ENCODE measurements around the gene PPCDC.

Gene PPCDC

DNA sequence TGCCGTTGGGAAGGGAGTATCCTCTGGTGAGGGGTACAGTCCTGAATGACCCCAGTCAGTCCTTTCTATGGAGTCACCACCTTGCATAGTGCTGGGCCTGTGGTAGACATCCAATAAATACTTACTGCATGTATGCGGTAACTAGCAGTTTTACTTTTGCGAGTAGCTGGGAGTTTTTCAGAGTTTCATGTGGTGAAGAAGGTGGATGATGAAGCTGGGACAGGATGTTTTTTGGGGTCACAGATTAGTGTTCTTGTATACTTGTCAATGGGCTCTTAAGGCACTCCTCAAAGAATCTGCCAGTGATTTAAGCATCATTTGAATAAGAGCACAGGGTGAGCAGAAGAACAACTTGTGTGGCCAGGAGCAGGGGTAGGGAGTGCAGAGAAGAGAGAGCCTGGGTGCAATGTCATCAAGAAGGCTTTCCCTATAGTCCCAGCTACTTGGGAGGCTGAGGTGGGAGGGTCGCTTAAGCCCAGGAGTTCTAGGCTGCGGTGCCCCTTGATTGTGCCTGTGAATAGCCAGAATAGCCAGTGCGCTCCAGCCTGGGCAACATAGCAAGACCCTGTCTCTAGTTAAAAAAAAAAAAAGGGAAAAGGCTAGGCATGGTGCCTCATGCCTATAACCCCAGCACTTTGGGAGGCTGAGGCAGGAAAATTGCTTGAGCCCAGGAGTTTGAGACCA is 22.1 kb downstream of the PPCDC start:
- DNase-seq, result no peak

DNA sequence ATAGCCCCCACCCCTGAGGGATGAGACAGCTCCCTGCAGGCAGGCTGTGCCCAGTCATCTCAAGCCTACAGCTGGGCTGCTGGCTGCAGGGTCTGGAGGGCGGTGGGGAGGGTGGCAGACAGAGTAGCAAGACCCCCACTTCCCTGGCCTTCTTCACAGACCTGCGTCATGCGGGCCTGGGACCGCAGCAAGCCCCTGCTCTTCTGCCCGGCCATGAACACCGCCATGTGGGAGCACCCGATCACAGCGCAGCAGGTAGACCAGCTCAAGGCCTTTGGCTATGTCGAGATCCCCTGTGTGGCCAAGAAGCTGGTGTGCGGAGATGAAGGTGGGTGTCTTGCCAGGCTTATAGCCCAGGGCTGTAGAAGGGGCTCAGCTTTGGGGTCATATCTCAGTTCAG is 25.0 kb downstream of the PPCDC start:
- DNase-seq, result no peak

DNA sequence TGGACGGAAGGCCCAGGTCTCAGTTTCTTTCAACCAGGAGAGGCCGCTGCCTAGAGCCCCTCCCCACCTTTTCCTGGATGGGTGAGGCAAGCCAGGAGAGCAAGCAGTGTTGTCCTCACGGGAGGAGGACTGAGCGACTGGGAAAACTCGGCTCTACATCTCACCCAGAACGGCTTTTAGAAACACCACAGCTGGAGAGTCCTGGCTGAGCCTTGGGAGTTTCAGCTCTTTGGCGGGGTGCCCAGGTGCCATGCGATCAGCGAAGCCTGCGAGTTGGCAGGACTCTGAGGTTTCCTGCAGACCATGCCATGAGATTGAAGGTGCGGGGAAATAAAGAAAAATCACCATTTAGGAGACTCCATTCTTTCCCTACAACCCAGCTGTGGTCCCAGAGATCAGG is 26.0 kb downstream of the PPCDC start:
- DNase-seq, result no peak

DNA sequence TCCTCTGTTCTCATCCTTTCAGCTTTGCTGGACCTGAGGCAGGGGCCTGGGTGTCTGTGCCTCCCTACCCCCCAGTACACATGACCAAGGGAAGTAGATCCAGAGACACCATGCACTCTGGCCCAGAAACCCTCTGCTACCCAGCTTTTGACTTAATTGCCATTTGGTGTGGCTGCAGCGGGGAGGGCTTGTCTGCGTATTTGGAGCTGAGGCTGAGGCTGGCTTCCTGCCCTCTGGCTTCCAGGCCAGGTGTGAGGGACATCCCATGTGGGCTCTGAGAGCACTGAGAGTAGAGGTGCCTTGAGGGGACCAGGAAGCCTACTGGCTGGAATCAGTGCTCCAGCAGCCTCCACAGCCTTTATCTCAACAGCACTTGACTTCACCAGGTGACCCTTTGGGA is 26.9 kb downstream of the PPCDC start:
- no peak for DNase-seq

DNA sequence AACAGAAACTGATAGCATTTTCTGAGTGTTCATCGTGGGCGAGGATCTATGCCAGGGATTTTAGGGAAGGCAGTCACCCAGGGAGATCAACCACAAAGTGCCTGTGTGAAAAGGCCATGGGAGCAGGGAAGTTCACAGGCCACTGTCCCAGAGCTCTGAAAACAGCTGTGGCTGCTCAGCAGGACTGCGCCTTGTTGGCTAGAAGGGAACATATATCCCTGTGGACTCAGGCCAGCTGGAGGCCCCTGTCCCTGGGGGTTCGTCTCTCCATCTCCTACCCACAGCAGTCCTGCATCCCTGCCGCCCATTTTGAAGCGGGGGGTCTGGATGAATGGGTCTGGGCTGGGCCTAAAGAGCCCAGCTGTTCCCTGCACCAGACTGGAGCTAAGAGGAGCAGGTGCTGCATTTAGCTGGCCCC is 27.8 kb downstream of the PPCDC start:
- no peak for DNase-seq

DNA sequence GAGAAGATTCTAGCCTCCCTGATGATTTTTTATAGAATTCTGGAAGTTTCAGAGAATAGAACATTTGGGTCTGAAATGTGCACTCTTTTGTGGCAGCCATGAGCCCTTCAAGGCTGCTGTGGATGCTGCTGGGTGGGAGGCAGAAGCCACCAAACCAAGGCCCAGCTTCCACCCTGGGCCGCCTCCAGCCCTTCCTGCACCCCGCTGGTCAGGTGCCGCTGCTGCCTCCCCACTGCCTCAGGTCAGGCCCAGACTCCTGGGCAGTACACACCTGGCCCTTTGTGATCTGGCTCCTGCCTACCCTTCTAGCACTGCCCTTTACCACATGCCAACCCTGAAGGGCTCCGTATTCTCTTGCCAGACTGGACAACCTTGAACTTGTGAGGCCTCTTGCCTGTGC is 28.3 kb downstream of the PPCDC start:
- no peak for DNase-seq

DNA sequence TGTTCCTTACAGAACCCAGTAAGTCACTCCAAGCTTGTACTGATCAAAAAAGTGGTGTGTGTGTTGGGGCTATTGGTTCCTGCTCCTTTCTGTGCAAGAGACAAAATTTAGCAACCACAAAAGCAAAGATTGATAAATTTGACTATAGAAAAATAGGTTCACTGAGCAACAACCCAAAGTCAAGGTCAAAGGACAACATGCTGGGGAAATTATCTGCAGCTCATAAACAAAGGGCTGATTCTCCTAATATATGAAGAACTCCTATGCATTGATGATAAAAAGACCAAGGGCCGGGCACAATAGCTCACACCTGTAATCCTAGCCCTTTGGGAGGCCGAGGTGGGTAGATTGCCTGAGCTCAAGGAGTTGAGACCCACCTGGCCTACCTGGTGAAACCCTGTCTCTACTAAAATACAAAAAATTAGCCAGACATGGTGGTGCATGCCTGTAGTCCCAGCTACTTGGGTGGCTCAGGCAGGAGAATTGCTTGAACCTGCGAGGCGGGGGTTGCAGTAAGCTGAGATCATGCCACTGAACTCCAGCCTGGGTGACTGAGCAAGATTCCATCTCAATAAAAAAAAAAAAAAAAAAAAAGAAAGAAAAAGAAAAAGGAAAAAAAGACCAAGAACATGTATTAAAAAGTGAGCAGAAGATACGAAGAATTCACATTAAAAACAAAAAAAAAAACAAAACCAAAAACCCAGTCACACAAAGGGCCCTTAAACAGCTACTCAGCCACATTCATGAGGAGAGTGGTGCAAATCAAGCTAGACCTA is 29.8 kb downstream of the PPCDC start:
- no peak for DNase-seq

DNA sequence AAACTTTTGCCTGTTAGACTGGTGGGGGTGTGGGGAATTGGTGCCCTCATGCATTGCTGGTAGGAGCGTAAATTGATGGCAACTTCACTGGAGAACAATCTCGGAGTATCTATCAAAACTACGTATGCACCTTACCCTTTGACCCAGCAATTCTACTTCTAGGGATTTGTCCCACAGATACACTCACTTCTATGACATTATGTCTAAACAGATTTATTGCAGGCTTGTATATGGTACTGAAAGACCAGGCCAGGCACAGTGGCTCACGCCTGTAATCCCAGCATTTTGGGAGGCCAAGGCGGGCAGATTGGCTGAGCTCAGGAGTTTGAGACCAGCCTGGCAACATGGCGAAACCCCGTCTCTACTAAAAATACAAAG is 30.3 kb downstream of the PPCDC start:
- DNase-seq, result no peak

DNA sequence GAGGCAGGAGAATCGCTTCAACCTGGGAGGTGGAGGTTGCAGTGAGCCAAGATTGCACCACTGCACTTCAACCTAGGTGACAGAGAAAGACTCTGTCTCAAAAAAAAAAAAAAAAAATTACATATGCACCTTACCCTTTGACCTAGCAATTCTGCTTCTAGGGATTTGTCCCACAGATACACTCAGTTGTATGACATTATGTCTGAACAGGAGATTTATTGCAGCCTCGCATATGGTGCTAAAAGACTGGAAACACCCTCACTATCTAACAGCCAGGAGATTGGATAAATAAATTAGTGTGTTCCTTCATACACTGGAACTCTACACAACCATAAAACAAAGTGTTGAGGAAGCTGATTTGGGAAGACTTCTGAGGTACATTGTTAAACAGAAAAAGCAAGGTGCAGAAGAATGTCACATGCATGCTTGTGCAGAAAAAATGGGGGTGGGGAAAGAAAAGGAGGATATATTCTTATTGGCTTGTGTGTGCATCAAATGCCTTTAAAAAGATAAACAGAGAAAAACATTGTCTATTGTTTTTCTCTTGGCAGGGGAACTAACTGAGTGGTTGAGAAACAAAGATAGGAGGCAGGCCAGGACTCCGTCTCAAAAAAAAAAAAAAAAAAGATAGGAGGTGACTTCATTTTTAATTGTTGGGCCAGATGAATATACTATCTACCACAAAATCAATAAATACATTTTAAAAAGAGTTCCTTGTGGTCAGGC is 30.9 kb downstream of the PPCDC start:
- DNase-seq, result no peak

DNA sequence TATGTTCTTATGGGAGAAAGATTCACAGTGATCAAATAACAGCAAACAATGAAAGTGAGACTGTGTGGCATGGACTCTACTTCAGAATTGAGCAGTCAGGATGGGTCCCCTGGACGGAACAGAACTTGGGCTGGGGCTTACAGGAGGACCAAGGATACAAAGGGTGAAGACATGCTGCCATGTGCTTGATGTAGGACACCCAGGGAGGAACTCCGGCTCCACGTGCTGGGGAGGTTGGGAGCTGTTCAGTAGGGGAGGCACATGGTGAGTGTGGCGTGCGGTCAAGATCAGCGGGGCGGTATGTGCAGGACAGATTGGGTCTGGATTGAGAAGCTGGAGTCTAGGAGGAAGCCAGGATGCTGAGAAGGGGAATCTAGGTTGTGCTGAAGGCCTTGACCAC is 32.6 kb downstream of the PPCDC start:
- no peak for DNase-seq

DNA sequence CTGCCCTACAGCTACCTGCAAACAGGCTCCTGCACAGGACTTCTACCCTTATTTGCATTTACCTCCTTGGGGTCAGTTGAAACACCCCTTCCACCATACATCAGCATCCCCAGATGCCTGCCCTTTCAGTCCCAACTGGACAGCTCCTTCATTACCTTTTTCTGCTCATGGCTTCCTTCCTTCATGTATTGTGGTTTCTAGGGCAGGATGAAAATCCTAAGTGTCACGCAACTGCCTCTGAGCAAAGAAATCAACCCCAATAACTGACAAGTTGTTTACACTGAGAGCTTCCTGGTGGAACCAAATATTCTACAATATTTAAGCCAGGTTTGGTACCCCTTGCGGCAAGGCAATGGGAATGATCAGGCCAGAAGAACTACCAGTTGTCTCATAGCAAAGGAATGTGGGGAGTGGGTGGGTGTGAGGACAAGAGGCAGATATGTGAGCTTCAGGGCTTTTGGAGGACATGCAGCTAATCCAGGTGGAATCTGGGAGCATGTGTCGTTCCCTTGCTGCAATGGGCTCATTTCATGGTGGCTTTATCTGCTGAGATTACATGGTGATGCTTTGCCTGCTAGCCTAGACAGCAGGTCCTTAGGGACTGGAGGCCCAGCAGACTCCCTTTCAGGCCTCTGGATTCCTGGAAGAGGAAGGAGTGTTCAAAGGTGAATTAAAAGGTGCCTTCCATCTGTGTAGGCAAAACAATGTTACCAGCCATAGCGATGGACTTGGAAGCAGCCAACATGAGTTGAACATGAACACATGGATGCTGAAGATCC is 34.9 kb downstream of the PPCDC start:
- DNase-seq, result no peak

DNA sequence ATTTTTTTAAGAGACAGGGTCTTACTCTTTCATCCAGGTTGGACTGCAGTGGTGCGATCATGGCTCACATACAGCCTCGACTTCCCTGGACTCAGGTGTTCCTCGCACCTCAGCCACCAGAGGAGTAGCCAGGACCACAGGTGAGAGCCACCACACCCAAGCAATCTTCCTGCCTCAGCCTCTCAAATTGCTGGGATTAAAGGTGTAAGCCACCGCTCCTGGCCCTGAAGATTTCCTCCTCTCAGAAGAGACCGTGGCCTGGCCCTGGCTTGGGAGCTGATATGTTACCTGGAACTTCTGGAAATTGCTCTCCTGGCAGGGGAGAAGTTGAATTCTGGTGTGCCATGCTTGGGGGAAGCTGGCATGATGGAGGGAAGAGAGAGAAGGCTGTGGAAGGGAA is 36.2 kb downstream of the PPCDC start:
- no peak for DNase-seq

DNA sequence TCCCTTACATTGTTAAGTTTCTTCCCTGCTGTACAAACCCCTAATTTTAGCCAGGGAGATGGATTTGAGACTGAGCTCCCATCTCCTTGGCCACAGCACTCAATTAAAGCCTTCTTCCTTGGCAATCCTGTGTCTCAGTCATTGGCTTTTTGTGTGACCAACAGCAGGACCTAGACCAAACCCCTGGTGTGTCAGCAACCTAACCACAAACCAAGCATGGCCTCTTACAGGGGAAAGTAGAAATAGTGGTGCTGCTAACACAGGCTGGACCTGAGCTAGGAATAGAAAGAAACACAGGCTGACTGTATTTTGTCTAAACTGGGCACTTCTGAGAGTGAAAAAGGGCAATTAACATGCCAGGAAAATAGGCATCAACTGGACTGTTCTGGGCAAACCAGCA is 37.9 kb downstream of the PPCDC start:
- DNase-seq, result peak; percentile 50

DNA sequence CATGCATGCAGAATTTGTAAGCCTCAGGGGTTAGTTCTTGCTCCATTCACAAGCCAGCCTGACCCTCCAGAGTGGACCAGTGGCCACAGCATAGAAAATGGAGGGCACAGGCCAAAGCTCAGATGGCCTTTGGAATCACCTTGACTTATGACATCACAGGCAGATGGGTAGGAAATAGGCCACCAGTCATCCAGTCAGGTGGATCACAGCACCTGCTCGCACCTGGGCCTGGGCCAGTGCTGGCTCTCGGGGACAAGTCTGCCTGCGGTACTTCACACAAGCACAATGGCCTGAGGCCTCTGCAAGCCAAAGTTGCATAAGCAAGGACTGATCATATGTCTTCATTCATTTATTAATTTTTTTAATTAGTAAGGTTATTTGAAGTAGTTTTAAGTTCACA is 39.3 kb downstream of the PPCDC start:
- no peak for DNase-seq

DNA sequence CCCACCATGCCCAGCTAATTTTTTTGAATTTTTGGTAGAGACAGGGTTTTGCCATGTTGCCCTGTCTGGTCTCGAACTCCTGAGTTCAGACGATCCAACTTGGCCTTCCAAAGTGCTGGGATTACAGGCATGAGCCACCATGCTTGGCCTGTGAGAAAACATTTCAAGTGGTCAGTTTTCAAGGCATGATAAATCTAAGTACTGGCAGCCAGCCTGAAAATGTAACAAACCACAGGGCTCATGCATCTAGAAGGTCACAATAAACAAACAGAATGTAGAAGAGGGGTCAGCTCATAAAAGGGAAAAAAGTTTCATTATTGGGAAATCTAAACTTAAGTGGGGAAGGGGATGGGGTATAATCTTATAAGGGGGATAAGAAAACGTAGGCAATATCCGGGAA is 39.9 kb downstream of the PPCDC start:
- peak; percentile 30 for DNase-seq

DNA sequence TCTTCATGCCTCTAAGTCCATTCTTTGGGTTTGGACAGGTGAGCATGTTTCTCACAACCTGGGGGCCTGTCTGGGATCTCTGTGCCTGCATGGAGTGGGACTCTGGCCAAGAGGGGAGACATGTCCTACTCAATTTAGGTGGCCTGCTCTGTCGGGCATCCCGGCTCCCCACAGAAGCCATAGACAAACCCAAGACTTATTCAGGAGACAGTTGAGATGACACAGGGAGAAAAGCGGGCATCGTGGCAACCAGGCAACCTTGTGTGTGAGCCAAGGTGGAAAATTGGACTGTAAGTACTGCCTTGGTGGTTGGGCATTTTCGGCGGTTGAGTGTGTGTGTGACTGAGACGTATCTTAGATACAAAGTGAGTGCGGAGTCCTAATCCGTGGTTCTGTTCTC is 40.5 kb downstream of the PPCDC start:
- DNase-seq, result no peak

DNA sequence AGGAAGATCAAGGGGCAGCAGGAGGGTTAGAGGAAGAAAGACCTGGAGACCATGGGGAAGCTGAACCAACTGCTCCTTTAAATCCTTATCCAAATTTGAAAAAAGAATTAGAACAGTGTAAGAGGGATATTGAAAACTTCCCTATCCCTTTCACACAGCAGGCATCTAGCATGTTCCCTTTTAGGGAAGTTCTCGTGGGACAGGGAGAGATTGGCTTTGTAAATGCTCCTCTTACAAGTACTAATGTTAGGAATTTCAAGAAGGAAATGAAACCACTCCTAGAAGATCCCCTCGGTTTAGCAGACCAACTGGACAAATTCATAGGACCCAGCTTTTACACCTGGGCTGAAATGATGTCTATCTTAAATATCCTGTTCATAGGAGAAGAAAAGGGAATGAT is 41.5 kb downstream of the PPCDC start:
- DNase-seq, result peak; percentile 23

DNA sequence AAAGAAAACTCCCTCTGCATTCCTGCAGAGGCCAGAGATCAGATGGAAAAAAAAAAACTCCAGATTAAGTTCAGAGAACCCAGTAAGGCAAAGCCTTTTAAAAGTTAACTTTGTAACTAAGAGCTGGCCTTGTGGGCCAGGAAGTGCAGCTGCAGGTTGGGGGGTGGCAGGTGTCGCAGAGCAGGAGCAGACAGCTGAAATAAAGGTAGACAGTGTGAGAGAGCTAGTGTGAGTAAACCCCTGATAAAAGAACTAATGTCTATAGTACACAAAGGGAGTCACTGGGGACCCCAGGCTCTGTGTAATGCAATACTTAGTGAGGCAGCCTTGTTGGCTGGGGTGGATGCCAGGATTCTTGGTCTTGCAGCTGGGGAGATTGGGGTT is 42.1 kb downstream of the PPCDC start:
- DNase-seq, result no peak

DNA sequence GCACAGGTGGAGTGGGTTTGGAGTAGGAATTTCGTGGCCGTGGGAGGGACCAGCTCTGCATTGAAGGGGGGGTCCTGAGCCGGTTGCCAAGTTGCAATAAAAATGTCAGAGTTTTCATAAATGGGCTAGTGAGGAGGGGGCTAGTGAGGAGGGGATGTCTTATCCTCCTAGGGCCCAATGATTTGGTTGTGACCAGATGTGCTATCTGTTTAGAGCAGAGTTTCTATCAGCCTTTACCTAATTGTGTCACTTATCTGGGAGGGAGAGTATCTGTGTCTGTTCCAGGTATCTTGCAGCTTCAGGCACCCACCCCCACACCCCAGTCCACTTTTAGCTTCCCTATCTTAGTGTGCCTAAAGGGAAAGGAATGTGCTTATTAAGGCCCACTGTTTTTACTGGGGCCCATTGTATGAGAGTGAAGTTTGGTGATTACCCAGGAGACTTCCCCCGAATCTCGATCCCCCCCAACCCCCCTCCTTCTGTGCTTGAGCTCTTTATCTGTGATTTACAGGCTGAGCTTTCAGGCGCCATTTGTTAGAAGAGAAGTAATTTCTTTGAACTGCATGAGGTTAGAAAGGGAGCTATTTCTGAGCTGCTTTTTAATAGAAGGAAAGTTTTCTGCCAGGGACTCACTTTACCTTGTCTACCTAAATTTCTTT is 42.6 kb downstream of the PPCDC start:
- no peak for DNase-seq

DNA sequence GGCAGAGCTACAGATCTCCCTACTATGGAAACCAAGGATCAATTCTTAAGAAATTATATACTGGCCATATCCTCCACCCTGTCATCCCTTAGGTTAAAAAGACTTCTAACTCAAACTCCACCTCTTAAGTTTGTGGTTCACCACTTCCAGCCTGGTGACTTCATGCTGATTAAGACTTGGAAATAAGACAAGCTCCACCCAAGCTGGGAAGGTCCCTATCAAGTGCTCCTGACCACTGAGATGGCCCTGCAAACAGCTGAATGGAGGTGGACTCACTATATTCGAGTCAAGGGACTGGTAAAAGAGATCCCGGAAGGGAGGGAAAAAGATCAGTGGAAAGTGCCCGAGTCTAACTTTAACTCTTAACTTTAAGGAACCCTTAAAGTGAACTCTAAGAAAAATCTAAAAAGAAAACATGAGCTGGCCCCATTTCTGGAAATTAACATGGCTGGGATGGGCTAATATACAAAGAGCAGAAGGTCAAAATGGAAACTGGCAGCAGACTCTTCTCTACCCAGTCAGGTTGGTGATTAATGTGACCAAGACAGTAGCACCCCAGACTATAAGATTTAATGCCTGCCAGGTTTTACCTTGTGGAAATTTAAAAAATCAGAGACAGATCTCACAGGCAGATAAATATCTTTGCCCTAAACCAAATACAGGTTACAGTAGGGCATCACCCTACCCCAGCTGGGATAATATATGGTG is 43.9 kb downstream of the PPCDC start:
- DNase-seq, result peak; percentile 27

DNA sequence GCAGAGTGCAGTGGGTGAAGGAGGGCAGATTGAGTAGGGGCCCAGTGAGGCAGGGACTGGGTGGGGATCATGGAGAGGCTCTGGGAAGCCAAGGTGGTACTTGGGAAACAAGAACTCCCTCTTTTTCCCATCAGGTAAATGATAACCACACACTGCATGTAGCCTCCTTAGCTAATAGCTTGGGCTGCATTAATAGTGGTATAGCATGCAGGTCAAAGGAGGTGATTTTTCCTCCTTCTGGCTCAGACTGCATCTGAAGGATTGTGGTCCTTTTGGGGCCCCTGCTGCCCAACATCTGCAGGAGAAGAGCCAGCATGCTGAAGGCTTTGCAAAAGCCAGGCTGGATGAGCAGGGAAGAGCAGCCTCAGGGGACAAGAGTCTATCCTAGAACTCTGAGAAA is 45.4 kb downstream of the PPCDC start:
- no peak for DNase-seq

Data from fibroblast of skin of scalp (primary cell).